ENCODE results near the gene TOX3.

TOX3 gene

DNA sequence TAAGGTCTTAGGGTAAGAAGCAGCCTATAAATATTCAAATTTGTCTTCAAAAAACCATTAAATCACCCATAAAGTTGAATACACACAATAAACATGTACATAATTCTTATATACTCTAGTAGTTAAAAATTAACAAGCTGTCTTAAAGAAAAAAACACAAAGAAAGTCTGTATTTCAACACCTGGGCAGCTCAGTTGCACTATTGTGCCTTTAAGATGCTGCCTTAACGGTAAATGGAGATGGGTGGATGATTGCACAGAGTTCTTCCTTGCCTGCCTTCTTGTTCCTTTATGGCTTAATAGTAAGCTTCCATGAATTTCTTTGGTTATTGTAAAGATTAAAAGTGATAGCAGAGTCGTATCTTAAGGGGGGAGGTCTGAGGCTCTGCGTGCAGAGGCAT lies 105.1 kb downstream of the TOX3 start:
- DNase-seq = no peak

DNA sequence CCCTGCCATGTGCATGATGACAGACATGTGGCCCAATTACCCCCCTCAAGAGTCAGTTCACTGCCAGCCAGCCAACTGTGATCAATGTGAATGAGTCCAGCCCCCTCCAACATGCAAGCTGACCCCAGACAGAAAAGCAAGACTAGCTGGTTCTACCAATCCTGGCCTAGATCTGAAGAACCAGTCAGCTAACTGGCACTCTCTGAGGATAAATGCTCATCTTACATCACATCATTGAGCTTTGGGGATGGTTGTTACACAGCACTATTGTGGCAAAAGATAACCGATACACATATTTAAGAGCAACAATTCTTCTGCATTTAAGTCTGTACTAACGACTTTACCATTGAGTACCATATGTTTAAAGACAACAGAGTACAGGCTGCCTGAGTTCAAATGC lies 106.7 kb downstream of the TOX3 start:
- no peak for DNase-seq

DNA sequence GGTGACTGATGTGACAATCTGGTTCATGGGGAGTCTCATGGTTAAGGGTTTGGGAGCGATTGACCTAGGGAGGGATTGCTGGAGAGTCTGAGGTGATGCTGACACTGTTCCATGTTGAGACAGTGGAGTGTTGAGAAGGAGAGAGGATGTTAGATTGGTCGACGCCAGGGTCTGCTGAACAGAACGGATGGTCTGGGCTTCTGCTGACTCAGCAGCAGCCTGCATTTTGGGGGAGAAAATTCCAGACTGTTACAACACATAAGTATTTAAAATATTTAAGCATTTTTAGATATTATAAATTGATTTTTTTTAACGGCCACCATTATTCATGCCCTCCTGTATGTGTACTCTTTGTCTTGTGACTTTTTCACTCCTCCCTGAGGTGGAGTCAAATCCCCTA lies 107.2 kb downstream of the TOX3 start:
- DNase-seq = no peak

DNA sequence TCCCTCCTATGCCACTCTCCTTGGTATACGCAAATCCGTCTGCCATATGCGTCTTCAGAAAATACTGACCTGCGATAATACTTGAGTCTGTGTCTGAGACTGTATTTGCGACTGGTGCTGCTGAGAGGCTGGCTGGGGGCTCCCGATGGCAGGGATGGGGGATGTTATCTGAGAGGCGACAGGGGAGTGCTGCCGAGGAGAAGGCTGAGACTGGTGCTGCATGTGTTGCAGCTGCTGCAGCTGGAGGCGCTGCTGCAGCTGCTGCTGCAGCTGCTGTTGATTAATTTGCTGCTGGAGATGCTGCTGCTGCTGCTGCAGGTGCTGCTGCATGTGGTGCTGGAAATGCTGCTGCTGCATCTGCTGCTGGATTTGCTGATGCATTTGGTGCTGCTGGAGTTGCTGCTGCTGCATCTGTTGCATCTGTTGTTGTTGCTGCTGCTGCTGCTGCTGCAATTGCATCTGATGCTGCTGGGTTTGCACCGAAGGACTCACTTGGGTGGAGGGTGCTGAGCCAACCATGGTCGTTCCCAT lies 107.7 kb downstream of the TOX3 start:
- DNase-seq = no peak

DNA sequence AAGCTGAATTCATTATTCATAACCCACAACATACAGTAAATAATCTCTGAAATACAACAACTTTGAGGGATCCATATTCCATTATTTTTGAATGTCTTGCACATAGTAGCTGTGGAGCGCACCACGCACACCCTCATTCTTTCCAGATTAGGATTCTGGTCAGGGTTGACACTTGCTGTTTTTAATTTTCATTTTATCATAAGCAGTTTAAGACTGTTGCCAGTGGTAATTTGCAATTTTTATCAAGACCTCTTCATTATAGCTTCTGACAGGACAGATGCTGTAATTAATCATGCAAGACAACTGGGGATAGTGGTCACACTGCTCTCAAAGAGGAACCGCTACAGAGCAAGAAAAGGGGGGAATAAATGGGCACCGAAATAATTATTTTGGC lies 109.7 kb downstream of the TOX3 start:
- DNase-seq = no peak

GRCh38 chr16:52436339-52437276 lies 110.3 kb downstream of the TOX3 start:
- no peak for DNase-seq

- no peak for DNase-seq
Observed at GRCh38 chr16:52434224-52434623, 112.7 kb downstream of the TOX3 start.

- no peak for DNase-seq
Observed at GRCh38 chr16:52433643-52434042, 113.3 kb downstream of the TOX3 start.

DNA sequence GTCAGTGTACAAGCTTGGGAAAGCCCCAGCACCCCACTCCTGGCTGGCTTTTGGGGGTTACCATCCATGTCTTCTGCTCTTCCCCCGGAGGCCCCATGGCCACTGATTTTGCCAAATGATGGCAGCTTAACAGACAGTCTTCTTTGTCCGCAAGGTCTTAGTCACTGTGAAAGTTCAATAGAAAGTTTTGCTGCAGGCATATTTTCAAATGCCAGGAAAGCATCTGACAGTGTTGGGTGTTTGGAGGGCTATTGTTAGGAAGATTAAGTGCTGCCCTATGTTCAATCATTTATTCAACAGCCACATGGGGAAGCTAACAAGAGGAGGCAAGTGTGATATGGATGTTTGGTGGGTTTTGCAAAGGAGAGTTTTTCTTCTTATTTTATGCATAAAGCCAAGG lies 122.4 kb downstream of the TOX3 start:
- no peak for DNase-seq

GRCh38 chr16:52422307-52422706 lies 124.6 kb downstream of the TOX3 start:
- no peak for DNase-seq

DNA sequence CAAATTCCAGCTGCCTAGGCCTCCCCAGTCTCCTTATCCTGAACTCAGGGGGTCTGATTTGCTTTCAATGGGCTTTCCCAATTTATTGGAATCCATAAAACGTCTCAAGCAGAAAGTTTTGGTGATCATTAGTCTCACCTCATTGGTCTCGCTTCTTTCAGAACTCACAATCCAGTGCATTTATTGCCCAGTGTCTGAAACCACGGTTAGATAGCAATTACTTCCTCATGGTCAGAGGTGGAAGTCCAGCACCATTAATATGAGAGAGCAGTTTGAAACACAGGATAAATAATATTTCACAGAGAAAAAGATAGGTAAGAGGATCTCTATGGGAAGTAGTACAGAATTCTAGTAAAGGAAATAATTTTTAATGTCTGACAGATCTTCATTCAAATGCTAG lies 128.7 kb downstream of the TOX3 start:
- DNase-seq = no peak

DNA sequence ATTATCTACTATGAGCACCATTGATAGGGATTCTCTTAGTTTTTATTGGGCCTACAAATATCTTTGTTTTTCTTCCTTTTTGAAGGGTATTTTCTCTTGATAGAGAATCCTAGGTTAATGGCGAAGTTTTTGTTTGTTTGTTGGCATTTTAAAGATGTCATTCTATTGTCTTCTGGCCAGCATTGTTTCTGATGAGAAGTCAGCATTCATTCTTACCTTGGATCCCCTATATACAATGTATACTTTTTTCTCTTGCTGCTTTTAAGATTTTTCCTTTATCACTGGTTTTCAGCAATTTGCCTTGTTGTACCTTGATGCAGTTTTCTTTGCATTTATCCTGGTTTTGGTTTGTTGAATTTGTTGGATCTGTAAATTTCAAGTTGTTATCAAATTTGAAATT lies 130.1 kb downstream of the TOX3 start:
- no peak for DNase-seq

GRCh38 chr16:52411011-52411410 lies 135.9 kb downstream of the TOX3 start:
- no peak for DNase-seq

DNA sequence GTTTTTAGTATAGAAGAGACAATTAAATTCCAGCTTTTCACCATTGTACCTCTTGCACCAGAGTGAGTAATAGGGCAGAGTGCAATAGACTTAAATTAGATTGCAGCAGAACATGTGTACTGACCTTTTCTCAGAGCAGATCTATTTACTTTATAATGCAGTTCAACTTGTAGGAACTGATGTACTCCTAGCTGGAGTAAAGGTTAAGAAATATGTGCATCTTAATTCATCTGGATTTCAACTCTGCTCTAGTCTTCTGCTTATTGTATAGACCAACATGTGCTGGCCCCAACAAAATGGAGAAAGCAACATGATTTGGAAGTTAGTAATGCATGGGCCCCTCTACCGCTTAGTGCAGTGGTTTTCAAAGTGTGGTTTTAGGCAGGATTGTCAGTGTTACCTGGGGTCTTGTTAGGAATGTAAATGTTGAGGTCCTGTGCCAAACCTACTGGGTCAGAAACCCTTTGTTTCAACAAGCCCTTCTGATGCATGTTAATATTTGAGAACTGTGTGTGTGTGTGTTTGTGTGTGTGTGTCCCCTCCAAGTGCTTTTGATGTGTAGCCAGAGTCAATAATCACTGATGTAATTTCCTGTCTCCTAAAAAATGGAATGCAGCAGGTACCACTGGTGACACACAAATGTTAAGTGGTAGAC lies 138.6 kb downstream of the TOX3 start:
- DNase-seq = no peak

DNA sequence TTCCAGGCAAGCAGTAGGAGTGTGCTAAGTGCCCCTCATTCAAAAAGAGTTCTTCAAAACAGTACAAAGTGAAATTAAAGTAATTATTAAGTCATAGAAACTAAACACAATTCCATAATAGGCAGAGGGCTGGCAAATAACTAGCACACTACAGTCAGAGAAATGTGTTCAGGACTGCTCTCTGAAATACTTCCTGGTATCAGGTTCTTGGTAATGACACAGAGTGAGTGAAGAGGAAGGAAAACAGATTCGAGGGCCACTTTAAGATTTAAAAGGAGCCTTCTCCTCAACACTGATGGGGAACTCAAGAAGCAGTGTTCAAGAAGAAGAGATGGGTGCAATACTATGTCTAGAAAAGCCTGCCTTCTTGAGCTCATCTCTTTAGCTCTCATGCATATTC lies 139.2 kb downstream of the TOX3 start:
- DNase-seq = no peak

DNA sequence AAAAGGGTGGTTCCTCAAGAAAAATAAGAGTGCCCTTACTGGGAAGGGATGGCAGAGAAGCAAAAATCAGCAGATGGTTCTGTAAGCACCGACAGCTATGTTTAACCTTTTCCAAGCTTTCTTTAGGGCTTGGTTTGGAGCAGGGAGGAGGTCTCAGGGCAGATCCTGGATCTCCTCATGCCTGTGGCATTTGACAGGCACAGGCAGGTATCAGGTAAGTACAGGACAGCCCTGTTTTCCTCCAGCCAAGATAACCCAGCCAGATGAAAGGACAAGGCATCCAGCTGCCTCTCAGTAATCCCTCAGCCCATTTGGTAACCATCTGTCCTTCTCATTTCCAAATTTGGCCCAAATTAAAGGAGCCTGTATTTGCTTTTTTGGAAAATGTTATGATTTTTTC lies 141.5 kb downstream of the TOX3 start:
- DNase-seq = no peak

GRCh38 chr16:52404546-52404945 lies 142.4 kb downstream of the TOX3 start:
- no peak for DNase-seq

DNA sequence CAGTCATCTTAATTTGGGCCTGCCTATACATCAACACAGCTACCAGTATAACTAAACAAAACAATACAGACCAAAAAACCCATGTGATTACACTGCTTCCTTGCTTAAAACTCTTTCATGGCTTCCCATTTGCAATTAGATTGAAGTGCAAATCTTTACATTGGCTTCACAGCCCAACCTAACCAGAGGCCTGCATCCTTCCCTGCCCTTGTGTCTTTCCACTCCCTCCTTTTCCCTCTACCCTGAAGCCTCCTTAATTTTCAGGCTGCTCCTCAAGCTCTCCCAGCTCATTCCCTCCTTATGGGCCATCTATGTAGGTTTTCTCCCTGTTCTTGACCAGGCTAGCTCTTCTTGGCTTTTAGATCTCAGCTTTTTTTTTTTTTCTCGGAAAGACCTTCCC lies 147.8 kb downstream of the TOX3 start:
- DNase-seq = no peak

DNA sequence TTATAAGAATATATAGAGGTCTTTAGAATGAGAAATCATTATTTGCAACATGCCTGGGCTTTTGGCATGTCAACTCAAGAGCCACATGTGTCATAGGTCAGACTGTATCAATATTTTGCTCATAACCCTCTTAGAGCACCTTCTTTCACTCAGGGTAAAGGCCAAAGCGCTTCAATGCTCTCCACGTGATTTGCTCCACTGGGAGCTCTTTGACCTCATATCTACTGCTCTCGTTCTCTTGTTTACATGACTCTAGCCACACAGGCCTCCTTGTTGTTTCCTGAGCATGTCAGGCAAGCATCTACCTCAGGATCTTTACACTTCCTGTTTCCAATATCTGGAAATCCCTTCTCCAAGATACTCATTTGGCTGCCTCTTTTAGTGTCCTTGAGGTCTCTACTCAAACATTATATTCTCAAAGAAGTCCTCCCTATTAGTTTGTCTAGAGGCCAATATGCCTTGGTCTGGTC lies 148.4 kb downstream of the TOX3 start:
- DNase-seq = no peak

GRCh38 chr16:52398021-52398420 lies 148.9 kb downstream of the TOX3 start:
- DNase-seq = no peak

- no peak for DNase-seq
Observed at GRCh38 chr16:52393448-52393847, 153.5 kb downstream of the TOX3 start.

DNA sequence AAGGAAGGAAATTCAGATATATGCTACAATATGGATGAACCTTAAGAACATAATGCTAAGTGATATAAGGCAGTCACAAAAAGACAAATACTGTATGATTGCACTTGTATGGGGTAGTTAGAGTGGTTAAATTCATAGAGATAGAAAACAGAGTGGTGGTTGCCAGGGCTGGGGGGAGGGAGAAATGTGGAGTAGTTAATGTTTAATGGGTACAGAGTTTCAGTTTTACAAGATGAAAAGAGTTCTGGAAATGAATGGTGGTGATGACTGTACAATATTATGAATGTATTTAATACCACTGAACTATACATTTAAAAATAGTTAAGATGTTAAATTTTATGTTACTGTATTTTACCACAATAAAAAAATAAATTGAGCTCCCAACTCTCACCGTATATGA lies 157.9 kb downstream of the TOX3 start:
- no peak for DNase-seq

Data from NCI-H187 (cell line).